GM20431 (cell line): ENCODE measurements around the gene MON2.

ENCODE experiments used
- in situ Hi-C: fragments of 300-500 bp; cut with MseI, MboI; formaldehyde crosslinking; loops from one replicate; pipeline ENCODE4 v1.15.0; 2020; ENCODE audit warnings: low sequenced_read_pairs; ENCODE audit not compliant: unreplicated experiment

The MON2 gene

DNA sequence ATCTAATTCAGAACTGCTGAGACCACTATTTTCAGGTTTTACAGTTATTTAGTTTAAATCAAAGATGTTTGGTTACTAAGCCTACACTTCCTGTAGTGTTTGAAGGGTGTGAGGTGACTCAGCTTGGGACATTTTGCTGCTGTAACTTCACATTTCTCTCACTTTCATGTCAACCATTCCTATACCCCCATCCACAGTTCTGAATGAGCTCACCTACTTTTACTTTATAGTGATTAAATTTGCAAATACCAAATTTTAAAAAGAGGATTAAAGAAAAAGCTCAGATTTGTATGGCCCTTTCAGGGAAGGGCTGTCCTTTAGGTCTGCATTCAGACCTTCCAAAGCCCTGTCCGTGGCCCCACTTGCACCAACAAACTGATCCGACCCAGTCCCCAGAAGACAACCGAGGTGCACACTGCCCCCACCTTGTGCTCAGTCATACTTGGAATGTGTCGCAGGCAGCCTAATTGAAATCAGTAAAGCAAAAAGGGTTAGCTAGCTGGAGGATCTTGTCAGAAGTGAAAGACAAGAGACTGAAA lies 174.4 kb downstream of the MON2 start:
- in situ Hi-C loops = no loop called here

DNA sequence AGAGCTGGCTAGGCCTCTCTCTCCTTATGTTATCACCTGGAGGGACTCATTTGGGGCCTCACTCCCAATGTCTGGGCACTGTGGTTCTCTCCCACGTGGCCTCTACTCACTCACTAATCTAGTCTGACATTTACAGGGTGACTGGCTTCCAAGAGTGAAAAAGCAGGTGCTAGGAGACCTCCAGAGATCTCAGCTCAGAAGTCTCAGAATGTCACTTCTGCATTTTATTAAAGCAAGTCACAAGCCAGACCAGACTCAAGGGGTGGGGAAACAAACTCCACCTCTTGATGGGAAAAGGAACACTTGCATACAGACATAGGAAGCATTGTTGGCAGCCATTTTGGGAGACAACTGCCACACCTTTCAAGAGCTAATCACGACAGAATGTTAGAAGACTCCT lies 175.9 kb downstream of the MON2 start:
- in situ Hi-C loops = no loop called here

DNA sequence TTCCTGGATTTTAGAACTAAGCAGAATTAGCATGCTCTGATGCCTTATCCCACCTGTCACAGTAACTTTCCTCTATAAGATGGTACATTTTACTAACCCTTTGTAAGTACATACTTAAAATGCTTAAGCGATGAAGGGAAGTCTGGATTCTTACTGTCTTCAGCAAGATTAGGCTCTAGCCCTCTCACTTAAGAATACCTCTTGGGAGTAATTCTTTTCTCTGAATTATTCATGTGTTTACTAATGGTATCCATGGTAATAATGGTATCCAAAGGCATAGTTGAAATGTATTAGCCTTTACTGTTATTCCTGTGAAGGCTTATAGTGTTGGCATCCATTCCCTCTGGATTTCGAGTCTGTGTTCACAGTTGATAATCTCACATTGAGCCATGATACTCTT lies 176.9 kb downstream of the MON2 start:
- in situ Hi-C loops = no loop called here

DNA sequence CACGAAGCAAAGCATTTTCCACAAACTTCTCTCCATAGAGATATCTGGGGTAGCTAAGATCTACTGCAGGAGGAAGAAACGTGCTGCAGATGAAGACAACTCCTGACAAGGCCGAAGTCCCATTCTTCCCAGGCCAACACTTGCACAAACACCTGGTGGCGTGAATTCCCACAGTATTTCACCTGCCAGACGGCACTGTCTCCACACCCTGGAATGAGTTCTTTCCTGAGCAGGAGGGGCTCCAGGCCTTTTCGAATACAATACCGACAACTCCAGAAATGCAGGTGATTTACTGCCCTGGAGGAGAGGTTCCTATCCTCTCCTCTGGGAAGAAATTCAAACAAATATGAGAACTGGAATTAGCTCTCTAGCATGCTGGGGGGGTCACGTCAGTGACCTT lies 179.9 kb downstream of the MON2 start:
- in situ Hi-C loops = no loop called here

DNA sequence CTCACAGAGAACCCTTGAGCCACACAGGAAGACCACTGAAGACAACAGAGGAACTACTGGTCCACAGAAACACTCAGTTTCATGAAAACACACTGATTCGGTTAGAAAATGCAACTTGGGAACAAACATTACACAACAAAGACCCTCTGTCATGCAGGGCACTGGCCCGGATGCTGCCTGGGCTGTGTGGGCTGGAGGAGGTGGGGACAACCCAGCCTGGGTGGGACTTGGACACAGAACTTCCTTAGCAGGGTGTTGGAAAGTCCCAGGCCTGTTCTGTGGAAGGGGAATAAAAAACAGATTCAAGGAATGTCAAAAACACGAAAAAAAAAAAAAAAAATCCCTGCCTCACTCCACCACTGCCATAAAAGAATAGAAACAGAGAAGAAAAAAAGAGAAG lies 181.0 kb downstream of the MON2 start:
- in situ Hi-C loops = no loop called here

DNA sequence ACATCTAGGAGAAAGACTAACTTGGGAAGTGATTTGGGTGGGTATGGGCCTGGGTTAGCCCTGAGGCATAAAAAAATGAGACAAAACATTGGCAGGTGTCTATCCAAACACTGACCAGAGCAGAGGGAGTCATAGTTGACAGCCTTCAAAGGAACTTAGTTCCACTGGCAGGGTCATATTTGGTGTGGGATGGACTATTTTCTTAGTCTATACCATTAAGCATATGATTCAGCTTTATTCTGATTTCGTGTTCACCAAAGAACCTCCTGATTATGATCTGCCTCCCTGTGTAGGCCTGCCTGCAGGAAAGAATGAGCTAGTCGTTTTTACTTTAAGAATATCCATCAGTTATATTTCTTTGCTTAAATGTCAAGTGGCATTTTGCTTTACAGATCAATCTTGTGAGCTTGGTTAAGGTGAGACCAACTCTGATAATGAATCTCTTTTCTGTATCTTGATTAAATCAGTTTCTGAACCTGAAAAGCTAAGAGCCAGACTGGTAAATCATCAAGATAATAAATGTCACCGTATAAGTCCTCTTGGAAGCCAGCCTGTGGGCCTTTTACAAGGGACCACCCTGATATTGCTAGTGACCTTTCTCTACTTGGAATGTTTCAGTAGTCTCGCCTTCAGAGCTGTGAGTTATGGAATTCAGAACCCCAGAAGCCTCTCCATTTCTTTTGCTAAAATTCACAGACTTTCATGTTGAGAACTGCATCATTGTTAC lies 182.9 kb downstream of the MON2 start:
- in situ Hi-C loops = no loop called here
